ENCODE data around the gene PTPN7. TPM values are rescaled to one million over a fixed set of nuclear protein-coding genes. Genes with fewer than 3 reads are reported as not detected.

The PTPN7 gene
- total and polyA plus RNA-seq, 8 donors = 1.0 to 11.7 (median 1.5) TPM

Other genes with a start within 250 kb of the PTPN7 start
- gene LMOD1, start 214.1 kb downstream of the PTPN7 start, total RNA-seq = 10 to 100 TPM; 17.9 to 20.8 TPM
- gene LMOD1, start 214.1 kb downstream of the PTPN7 start, polyA plus RNA-seq (ENCODE audit: insufficient read length in 6 of 6) = 1 to 10 TPM; 3.3 to 5.7 (median 4.6) TPM
- 10 to 100 TPM; 42.6 to 56.7 TPM for gene TIMM17A, start 205.1 kb downstream of the PTPN7 start, total RNA-seq
- 10 to 100 TPM; 45.7 to 52.6 (median 50.1) TPM for gene TIMM17A, start 205.1 kb downstream of the PTPN7 start, polyA plus RNA-seq (ENCODE audit: insufficient read length in 6 of 6)
- gene RNPEP, start 178.0 kb downstream of the PTPN7 start, total RNA-seq = 10 to 100 TPM; 77.9 to 81.2 TPM
- gene RNPEP, start 178.0 kb downstream of the PTPN7 start, polyA plus RNA-seq (ENCODE audit: insufficient read length in 6 of 6) = 10 to 100 TPM; 56.0 to 74.1 (median 64.1) TPM
- gene ELF3, start 150.0 kb downstream of the PTPN7 start, total RNA-seq = 100 to 1,000 TPM in 1 of 2 donors, 10 to 100 TPM in 1; 77.6 to 146 TPM
- 100 to 1,000 TPM in 1 of 6 donors, 10 to 100 TPM in 5; 59.7 to 111 (median 77.9) TPM for gene ELF3, start 150.0 kb downstream of the PTPN7 start, polyA plus RNA-seq (ENCODE audit: insufficient read length in 6 of 6)
- gene GPR37L1, start 37.7 kb downstream of the PTPN7 start, total RNA-seq = under 1 TPM; 0.05 to 0.09 TPM
- gene GPR37L1, start 37.7 kb downstream of the PTPN7 start, polyA plus RNA-seq (ENCODE audit: insufficient read length in 6 of 6) = under 1 TPM; 0.09 to 0.20 (median 0.11) TPM
- gene ARL8A, start 15.9 kb downstream of the PTPN7 start, total RNA-seq = 100 to 1,000 TPM in 1 of 2 donors, 10 to 100 TPM in 1; 91.2 to 112 TPM
- 10 to 100 TPM; 34.3 to 44.1 (median 42.8) TPM for gene ARL8A, start 15.9 kb downstream of the PTPN7 start, polyA plus RNA-seq (ENCODE audit: insufficient read length in 6 of 6)
- 1 to 10 TPM; 1.5 TPM for gene LGR6, start 33.2 kb upstream of the PTPN7 start, total RNA-seq
- 1 to 10 TPM in 5 of 6 donors, under 1 TPM in 1; 0.75 to 1.8 (median 1.4) TPM for gene LGR6, start 33.2 kb upstream of the PTPN7 start, polyA plus RNA-seq (ENCODE audit: insufficient read length in 6 of 6)
- 10 to 100 TPM; 10.9 to 11.9 TPM for gene UBE2T, start 181.3 kb upstream of the PTPN7 start, total RNA-seq
- 10 to 100 TPM; 22.5 to 39.6 (median 30.1) TPM for gene UBE2T, start 181.3 kb upstream of the PTPN7 start, polyA plus RNA-seq (ENCODE audit: insufficient read length in 6 of 6)
- 10 to 100 TPM; 41.6 to 45.9 TPM for gene PPP1R12B, start 188.1 kb upstream of the PTPN7 start, total RNA-seq
- gene PPP1R12B, start 188.1 kb upstream of the PTPN7 start, polyA plus RNA-seq (ENCODE audit: insufficient read length in 6 of 6) = 10 to 100 TPM; 25.8 to 34.2 (median 30.5) TPM